GM12872 (cell line): ENCODE results near the gene COMP.

ENCODE experiments used
- CTCF ChIP-seq: IDR thresholded peaks from 3 replicates; pipeline ENCODE4 v1.5.1; 2011; ENCODE audit warnings: low read depth, mild to moderate bottlenecking, low read length, moderate library complexity; ENCODE audit not compliant: insufficient read depth

COMP gene

GRCh38 chr19:18790566-18791314, at the start of gene COMP:
Gene COMP (minus strand): TSS chr19:18791305. CDS start chr19:18791269, 36 bp downstream.
- no peak for TF ChIP-seq CTCF

GRCh38 chr19:18840288-18841267, 49.5 kb upstream of the COMP start:
- no peak for TF ChIP-seq CTCF

GRCh38 chr19:18839465-18840287, 48.6 kb upstream of the COMP start:
- TF ChIP-seq CTCF = no peak

DNA sequence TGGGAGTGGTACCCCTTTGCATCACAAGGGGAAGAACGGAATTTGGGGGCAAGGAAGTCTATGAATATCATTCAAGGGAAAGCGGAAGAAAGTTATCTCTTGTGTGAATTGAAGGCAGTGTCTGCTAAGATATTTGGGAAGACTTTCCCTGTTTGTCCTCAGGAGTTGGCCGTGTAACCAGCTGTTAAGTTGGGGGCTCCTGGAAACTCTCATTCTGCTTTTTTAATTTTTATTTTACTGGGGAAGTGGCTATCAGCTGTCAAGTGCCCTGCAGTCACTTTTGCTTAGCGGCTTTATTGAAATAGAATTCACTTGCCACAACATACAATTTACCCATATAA, 43.5 kb upstream of the COMP start:
- no peak for TF ChIP-seq CTCF

- TF ChIP-seq CTCF = no peak
Measured at GRCh38 chr19:18833849-18834643, 42.9 kb upstream of the COMP start.

- no peak for TF ChIP-seq CTCF
Measured at GRCh38 chr19:18833141-18833476, 42.0 kb upstream of the COMP start.
